ENCODE results near the gene TRIM6.
"Not testable (repeated sequence)": the region's sequence is repeated elsewhere in the genome, so short reads cannot be mapped to it uniquely, and the experiment has no call there.

Gene TRIM6

DNA sequence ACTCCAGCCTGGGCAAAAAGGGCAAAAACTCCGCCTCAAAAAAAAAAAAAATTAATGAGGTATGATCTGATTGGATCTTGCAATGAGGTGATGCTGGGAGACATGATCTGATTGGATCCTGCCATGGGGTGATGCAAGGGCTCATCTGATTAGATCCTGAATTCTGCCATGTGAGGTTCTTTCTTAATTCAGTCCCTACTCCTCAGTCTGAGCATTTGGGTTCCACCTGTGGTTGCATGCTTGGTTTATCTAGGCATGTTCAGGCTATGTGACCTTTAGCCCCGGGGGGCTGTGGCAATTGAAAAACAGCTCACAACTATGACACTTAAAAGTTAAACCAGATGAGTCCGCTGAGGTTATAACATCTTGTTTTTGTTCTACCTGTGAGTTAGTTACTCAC is 4.8 kb upstream of the TRIM6 start:
- peaks cover 0 to 8% of the 10 kb centered on the region in 2 donors for H3K9me3 Mint-ChIP-seq
- no peak for DNase-seq
- H3K4me1 Mint-ChIP-seq: peaks cover 8% of the 10 kb centered on the region
- no peaks in the 10 kb centered on the region for H3K27me3 Mint-ChIP-seq
- H3K4me3 Mint-ChIP-seq: no peak overlapping the region
- peak; percentile 26 for ATAC-seq
- no peak overlapping the region for H3K27ac Mint-ChIP-seq

DNA sequence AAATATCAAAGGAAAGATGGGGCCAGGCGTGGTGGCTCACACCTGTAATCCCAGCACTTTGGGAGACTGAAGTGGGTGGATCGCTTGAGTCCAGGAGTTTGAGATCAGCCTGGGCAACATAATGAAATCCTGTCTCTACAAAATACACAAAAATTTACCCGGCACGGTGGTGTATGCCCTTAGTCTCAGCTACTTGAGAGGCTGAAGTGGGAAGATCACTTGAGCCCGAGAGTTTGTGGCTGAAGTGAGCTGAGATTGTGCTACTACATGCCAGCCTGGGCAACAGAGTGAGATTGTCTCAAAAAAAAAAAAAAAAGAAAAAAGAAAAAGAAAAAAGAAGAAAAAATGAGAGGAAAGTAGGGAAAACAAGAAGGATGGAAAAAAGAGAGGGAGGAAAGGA is 3.8 kb upstream of the TRIM6 start:
- Mint-ChIP-seq H3K4me1 (peaks cover 18% of the 10 kb centered on the region), H3K9me3 (peaks cover 0 to 8% of the 10 kb centered on the region in 2 donors), H3K27me3 (peaks cover 2% of the 10 kb centered on the region), H3K4me3 (no peak overlapping the region), H3K27ac (no peak overlapping the region)
- ATAC-seq (no peak), DNase-seq (no peak)

- DNase-seq: no peak
- peaks cover 0 to 8% of the 10 kb centered on the region in 2 donors for H3K9me3 Mint-ChIP-seq
- ATAC-seq: no peak
- H3K4me1 Mint-ChIP-seq: peaks cover 24% of the 10 kb centered on the region
- H3K27ac Mint-ChIP-seq: no peak overlapping the region
- no peak overlapping the region for H3K4me3 Mint-ChIP-seq
- H3K27me3 Mint-ChIP-seq: peaks cover 8% of the 10 kb centered on the region
These were observed 3.3 kb upstream of the TRIM6 start for GRCh38 chr11:5593146-5593545.

GRCh38 chr11:5597953-5598352 is 1.5 kb downstream of the TRIM6 start:
- Mint-ChIP-seq H3K27me3 (peaks cover 9% of the 10 kb centered on the region), H3K4me3 (no peak overlapping the region), H3K4me1 (peaks cover 31% of the 10 kb centered on the region), H3K9me3 (no peaks in the 10 kb centered on the region), H3K27ac (no peak overlapping the region)
- DNase-seq: no peak
- no peak for ATAC-seq

DNA sequence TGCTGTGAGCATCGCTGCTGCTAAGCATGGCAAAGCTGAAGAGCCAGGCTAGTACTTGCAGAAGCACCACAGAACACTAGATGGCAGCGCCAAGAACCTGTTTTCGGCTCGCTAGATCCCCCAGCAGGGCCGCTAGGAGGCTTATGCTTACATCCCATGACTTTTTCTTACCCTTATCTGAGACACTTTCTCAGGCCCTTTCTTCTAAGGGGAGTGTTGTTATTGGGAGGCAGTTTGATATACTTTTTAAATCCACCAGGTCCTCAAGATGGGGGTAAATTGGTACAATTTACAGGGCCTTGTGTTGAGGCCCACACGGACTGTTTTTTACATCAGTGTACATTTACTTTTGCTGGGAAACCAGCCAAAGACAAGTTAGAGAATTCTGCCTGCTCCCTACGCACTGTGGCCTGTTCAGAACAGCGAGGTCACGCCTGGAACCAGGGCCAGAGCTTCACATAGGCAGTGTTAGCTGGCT is 4.0 kb downstream of the TRIM6 start:
- Mint-ChIP-seq H3K4me1 (peaks cover 31% of the 10 kb centered on the region), H3K4me3 (no peak overlapping the region), H3K27me3 (peaks cover 9% of the 10 kb centered on the region), H3K27ac (peak overlapping the region in 1 of 2 donors; percentile 74), H3K9me3 (no peaks in the 10 kb centered on the region)
- DNase-seq (peak; percentile 40 to 62), ATAC-seq (peak; percentile 90)

- not testable (repeated sequence) for H3K27me3 Mint-ChIP-seq, H3K27ac Mint-ChIP-seq, DNase-seq, H3K9me3 Mint-ChIP-seq, H3K4me3 Mint-ChIP-seq, ATAC-seq
- peaks cover 11% of the 10 kb centered on the region for H3K4me1 Mint-ChIP-seq
These were observed 6.4 kb downstream of the TRIM6 start for GRCh38 chr11:5602791-5603190.

GRCh38 chr11:5603326-5603725 is 6.9 kb downstream of the TRIM6 start:
- H3K4me1 Mint-ChIP-seq: peaks cover 6% of the 10 kb centered on the region
- H3K27me3 Mint-ChIP-seq: no peaks in the 10 kb centered on the region
- no peak for DNase-seq
- no peak for ATAC-seq
- H3K27ac Mint-ChIP-seq: no peak overlapping the region
- H3K4me3 Mint-ChIP-seq: no peak overlapping the region
- no peaks in the 10 kb centered on the region for H3K9me3 Mint-ChIP-seq

DNA sequence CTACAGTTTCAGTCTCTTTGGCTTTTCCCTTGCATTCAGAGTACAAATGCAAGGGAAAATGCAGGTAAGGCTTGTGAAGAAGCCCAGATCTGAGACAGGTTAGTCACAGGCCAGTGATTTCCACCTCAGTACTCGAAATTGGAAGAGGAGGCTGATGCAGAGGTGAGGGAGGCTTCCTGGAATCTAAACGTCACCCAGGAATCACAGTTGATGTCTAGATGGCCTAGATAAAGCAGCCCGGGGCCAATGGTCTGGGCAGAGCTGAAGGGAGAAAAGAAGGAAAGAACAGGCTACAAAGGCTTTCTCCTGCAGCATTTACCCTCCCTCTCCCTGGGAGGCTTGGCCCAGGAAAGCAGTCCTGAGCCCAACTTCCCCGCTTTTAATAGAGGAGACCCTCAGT is 8.5 kb downstream of the TRIM6 start:
- no peaks in the 10 kb centered on the region for H3K9me3 Mint-ChIP-seq
- H3K27ac Mint-ChIP-seq: peak overlapping the region in 1 of 2 donors; percentile 68
- H3K4me3 Mint-ChIP-seq: no peak overlapping the region
- H3K4me1 Mint-ChIP-seq: no peaks in the 10 kb centered on the region
- DNase-seq (no peak), ATAC-seq (no peak)
- H3K27me3 Mint-ChIP-seq: no peaks in the 10 kb centered on the region

- H3K4me3 Mint-ChIP-seq: no peak overlapping the region
- no peak for ATAC-seq
- no peak overlapping the region for H3K27ac Mint-ChIP-seq
- H3K9me3 Mint-ChIP-seq: no peaks in the 10 kb centered on the region
- no peak for DNase-seq
- H3K4me1 Mint-ChIP-seq: no peaks in the 10 kb centered on the region
- no peaks in the 10 kb centered on the region for H3K27me3 Mint-ChIP-seq
These were observed 9.4 kb downstream of the TRIM6 start for GRCh38 chr11:5605849-5606248.

GRCh38 chr11:5608808-5609207 is 12.4 kb downstream of the TRIM6 start:
- H3K4me3 Mint-ChIP-seq: no peak overlapping the region
- H3K4me1 Mint-ChIP-seq: no peaks in the 10 kb centered on the region
- H3K27ac Mint-ChIP-seq: no peak overlapping the region
- DNase-seq: no peak
- no peaks in the 10 kb centered on the region for H3K9me3 Mint-ChIP-seq
- H3K27me3 Mint-ChIP-seq: no peaks in the 10 kb centered on the region
- no peak for ATAC-seq

- no peaks in the 10 kb centered on the region for H3K27me3 Mint-ChIP-seq
- H3K4me1 Mint-ChIP-seq: no peaks in the 10 kb centered on the region
- no peak overlapping the region for H3K4me3 Mint-ChIP-seq
- ATAC-seq (peak; percentile 37), DNase-seq (no peak)
- no peak overlapping the region for H3K27ac Mint-ChIP-seq
- H3K9me3 Mint-ChIP-seq: no peaks in the 10 kb centered on the region
These were observed 14.0 kb downstream of the TRIM6 start for GRCh38 chr11:5610446-5610845.

DNA sequence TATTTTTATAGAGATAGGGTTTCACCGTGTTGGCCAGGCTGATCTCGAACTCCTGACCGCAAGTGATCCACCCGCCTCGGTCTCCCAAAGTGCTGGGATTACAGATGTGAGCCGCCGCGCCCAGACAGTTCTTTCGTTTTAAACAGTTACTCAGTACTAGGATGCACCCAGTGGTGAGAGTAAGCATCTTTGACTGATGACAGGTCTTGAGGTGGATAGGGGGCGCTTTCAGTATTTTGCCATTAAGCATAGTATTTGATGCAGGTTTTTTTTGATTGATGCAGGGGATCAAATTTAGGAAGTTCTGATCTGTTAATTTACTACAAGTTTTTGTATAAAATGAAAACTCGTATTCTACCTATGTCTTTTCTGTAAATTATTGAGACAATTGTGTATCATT is 15.2 kb downstream of the TRIM6 start:
- Mint-ChIP-seq H3K4me1 (no peaks in the 10 kb centered on the region), H3K27ac (no peak overlapping the region), H3K4me3 (no peak overlapping the region), H3K27me3 (no peaks in the 10 kb centered on the region), H3K9me3 (no peaks in the 10 kb centered on the region)
- ATAC-seq (no peak), DNase-seq (no peak)

GRCh38 chr11:5618807-5619206 is 22.4 kb downstream of the TRIM6 start:
- no peaks in the 10 kb centered on the region for H3K27me3 Mint-ChIP-seq
- ATAC-seq: no peak
- no peak for DNase-seq
- H3K4me1 Mint-ChIP-seq: peaks cover 2% of the 10 kb centered on the region
- H3K9me3 Mint-ChIP-seq: no peaks in the 10 kb centered on the region
- H3K4me3 Mint-ChIP-seq: no peak overlapping the region
- no peak overlapping the region for H3K27ac Mint-ChIP-seq

DNA sequence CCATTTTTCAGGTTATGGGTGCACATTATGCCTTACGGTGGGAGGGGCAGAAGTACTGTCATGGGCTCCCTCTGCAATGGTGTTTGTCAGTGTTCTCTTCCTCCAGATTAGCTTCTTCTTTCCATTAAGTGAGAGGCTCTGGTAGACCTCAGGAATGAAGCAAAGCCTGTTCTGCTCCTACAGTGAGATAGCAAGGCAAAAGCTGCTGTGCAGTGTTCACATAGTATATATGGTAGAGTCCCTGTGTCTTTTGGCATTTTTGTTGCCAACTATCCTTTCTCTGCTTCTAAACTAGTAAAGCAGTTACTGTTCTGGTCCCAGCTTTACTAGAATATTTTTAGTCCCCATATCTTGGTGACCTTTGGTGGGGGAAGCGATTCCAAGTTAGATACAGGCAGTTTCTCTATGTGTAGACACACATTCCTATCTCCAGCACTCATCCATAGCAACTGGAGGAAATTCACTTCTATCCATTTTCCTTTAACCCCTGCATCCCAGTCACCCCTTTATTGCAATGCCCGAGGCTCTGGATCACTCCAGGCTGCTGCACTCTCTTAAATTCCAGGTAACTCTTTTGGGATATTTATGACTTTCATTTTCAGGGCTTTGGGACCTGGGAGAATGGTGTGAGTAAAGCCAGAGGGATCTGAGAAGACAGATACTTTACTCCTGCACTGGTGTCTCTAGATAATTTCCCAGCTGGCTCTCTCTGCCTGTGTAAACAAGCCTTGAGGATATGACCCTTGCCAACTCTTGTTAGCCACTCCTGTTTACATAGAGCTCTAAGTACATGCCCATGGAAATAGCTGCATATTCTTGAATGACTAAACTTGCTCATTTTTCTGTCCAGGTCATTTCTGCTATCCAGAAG is 24.4 kb downstream of the TRIM6 start:
- H3K27ac Mint-ChIP-seq: no peak overlapping the region
- ATAC-seq: no peak
- H3K4me1 Mint-ChIP-seq: peaks cover 16% of the 10 kb centered on the region
- no peaks in the 10 kb centered on the region for H3K27me3 Mint-ChIP-seq
- no peak for DNase-seq
- no peaks in the 10 kb centered on the region for H3K9me3 Mint-ChIP-seq
- H3K4me3 Mint-ChIP-seq: no peak overlapping the region

- H3K4me3 Mint-ChIP-seq: no peak overlapping the region
- peak overlapping the region in 1 of 2 donors; percentile 27 for H3K27ac Mint-ChIP-seq
- DNase-seq (no peak), ATAC-seq (no peak)
- H3K9me3 Mint-ChIP-seq: no peaks in the 10 kb centered on the region
- H3K4me1 Mint-ChIP-seq: peaks cover 23% of the 10 kb centered on the region
- no peaks in the 10 kb centered on the region for H3K27me3 Mint-ChIP-seq
These were observed 25.1 kb downstream of the TRIM6 start for GRCh38 chr11:5621580-5621979.

DNA sequence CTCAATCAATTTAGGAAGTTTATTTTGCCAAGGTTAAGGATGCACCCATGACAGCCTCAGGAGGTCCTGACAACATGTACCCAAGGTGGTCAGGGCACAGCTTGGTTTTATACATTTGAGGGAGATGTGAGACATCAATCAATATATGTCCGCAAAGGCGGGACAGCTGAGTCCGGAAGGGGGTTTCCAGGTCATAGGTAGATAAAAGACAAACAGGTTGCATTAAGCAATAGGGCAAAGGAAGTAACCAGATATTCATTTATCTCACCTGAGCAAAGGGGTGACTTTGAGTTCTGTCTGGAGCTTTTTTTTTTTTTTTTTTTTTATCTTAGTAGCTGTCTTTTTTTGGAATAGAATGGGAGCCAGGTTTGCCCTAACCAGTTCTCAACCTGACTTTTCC is 26.4 kb downstream of the TRIM6 start:
- H3K4me3 Mint-ChIP-seq: no peak overlapping the region

More for the DNA sequence above, 26.4 kb downstream of the TRIM6 start:
- Mint-ChIP-seq H3K27ac (no peak overlapping the region), H3K4me1 (peaks cover 35% of the 10 kb centered on the region), H3K27me3 (no peaks in the 10 kb centered on the region), H3K9me3 (no peaks in the 10 kb centered on the region)
- no peak for ATAC-seq
- DNase-seq: no peak

Measured in stimulated activated naive CD8-positive, alpha-beta T cell treated with anti-CD3 and anti-CD28 coated beads, Interleukin-15, amount 100 ng/mL, for 72 hours (primary cell).